NCI-H2171 treated with DMSO at 0.1 percent for 48 hours (cell line): ENCODE data around the gene TTLL12.

Source experiments
- DNase-seq: peaks from one replicate; lab custom pipeline; 2025; lab: John Stamatoyannopoulos, UW

The TTLL12 gene

GRCh38 chr22:43199541-43199940 lies 12.6 kb upstream of the TTLL12 start:
- DNase-seq: no peak

DNA sequence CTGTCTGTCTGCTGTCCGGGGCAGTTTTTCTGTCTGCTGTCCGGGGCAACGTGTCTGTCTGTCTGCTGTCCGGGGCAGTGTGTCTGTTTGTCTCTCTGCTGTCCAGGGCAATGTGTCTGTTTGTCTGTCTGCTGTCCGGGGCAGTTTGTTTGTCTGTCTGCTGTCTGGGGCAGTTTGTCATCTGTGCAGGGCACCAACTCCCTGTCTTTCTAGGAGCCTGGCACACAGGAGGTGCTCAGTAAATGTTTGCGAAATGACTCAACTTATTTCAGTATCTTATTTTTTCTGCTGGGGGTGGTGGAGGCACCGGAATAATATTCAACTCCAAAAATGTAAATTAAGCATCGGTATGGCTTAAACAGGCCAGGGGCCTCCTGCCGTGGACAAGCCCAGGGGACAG lies 12.0 kb upstream of the TTLL12 start:
- no peak for DNase-seq

GRCh38 chr22:43198126-43198525 lies 11.2 kb upstream of the TTLL12 start:
- no peak for DNase-seq

GRCh38 chr22:43197271-43197941 lies 10.5 kb upstream of the TTLL12 start:
- DNase-seq: no peak

DNA sequence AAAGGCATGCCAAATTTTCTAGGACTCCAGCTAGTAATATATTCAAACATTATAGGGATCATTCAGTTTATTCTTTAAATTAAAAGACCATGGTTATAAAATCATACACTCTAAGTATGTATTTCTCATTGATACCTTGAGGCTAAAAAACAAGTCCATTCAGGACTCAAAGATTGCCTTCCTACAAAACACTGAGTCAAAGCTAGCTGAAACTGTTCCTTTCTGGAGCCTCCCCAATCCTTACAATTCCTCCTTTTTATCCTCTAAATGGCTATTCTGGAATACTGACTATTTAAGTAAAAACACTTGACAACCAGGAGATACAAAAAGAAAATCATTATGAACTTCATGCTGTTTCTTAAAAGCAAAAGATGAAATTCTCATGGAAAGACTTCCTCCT lies 4.9 kb upstream of the TTLL12 start:
- DNase-seq: no peak

GRCh38 chr22:43188829-43189545 lies 2.1 kb upstream of the TTLL12 start:
- no peak for DNase-seq

- DNase-seq: peak; percentile 96
Observed at GRCh38 chr22:43187171-43188099, 501 bp upstream of the TTLL12 start.

DNA sequence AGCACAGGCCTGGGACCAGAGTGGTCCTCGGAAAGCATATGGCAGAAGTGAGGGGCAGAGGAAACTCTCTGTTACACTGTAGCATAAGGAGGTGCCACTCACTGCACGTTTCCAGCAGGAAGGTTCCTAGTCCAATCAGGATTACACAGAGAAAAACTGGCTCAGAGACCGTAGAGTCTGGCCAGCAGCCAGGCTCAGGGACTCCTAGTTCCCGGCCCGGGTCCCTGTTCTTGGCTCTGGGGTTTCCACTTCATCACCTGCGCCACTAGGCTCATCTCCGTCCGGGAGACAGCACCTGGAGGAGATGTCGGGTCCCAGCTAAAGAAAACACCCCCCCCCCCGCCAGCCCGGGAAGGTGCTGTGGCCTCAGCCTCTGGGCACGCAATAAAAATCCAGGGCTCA lies 1.1 kb downstream of the TTLL12 start:
- peak; percentile 78 for DNase-seq

GRCh38 chr22:43183496-43184277 lies 3.2 kb downstream of the TTLL12 start:
- DNase-seq: no peak

- no peak for DNase-seq
Observed at GRCh38 chr22:43182726-43183125, 4.2 kb downstream of the TTLL12 start.

DNA sequence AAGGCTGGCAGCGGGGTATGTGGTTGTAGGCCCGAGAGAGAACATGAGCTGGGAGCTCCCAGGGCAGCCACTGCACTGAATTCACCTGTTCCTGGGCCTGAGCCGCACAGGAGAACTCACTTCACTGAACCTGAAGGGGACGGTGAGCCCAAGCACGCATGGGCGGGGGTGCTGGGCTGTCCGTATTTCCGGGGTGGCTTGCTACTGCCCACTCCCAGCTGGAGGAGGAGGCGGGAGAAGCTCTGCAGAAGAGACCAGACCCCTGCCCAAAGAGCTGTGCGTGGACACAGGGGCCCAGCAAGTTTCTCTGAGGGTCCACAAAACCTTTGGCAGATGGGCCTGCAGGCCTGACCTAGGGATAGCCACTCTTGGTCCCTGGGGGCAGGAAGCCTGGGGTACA lies 4.8 kb downstream of the TTLL12 start:
- no peak for DNase-seq

DNA sequence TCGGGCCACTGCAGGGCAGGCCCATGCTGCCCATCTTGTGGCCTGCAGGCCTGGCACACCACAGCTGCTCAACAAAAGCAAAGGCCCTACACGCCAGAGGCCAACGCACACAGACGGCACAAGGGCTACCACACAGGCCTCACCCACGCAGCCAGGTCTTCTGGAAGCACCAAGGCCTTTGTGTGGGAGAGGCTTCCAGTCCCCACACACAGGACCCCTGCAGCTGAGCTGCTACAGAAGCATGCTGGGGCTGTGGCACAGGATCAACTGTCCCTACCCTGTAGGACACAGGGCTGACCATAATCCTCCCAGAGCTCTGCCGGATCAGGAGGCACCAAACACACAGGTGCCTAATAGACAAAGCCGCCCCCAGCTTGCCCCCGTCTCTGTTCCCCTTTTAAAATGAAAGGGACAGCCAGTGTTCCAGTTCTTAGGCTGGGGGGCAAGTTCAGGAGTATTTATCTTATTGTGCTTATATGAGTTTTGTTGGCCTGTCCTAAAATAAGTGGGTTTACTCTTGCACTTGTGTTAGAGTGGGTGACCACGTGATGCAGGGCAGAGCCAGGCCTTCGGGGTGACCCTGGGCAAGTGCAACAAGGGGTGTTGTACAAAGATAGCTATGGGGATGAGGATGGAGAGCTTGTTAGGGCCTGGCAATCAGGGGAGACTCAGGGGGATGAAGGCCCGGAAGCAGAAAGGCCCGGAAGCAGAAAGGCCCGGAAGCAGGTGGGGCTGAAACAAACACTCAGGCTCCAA lies 5.4 kb downstream of the TTLL12 start:
- no peak for DNase-seq

GRCh38 chr22:43180670-43181069 lies 6.3 kb downstream of the TTLL12 start:
- no peak for DNase-seq

DNA sequence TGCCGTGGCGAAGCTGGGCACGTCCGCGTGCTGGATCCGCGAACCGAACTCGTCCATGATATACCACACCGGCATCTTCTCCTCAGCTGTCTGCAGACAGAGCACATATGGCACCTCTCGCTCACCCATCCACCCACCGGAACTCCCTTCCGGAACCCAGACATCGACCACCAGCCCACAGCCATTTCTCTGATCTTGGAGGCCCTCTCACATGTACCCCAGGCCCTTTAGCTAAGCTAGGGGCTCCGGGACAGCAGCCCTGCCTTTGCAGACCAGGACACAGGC lies 7.1 kb downstream of the TTLL12 start:
- DNase-seq: no peak

- DNase-seq: no peak
Observed at GRCh38 chr22:43179146-43179910, 7.6 kb downstream of the TTLL12 start.

- DNase-seq: peak; percentile 61
Observed at GRCh38 chr22:43177479-43177878, 9.5 kb downstream of the TTLL12 start.

GRCh38 chr22:43176090-43176489 lies 10.8 kb downstream of the TTLL12 start:
- no peak for DNase-seq

- DNase-seq: no peak
Observed at GRCh38 chr22:43174941-43175531, 11.9 kb downstream of the TTLL12 start.

GRCh38 chr22:43173976-43174720 lies 12.8 kb downstream of the TTLL12 start:
- DNase-seq: no peak

- DNase-seq: no peak
Observed at GRCh38 chr22:43173566-43173965, 13.4 kb downstream of the TTLL12 start.
